GM21619 (cell line): ENCODE data around the gene AATF.

ENCODE experiments used
- ATAC-seq: cut with Tn5 transposase; IDR thresholded peaks from one replicate; pipeline ENCODE4 v1.9.1; 2021; ENCODE audit not compliant: unreplicated experiment

Gene AATF

DNA sequence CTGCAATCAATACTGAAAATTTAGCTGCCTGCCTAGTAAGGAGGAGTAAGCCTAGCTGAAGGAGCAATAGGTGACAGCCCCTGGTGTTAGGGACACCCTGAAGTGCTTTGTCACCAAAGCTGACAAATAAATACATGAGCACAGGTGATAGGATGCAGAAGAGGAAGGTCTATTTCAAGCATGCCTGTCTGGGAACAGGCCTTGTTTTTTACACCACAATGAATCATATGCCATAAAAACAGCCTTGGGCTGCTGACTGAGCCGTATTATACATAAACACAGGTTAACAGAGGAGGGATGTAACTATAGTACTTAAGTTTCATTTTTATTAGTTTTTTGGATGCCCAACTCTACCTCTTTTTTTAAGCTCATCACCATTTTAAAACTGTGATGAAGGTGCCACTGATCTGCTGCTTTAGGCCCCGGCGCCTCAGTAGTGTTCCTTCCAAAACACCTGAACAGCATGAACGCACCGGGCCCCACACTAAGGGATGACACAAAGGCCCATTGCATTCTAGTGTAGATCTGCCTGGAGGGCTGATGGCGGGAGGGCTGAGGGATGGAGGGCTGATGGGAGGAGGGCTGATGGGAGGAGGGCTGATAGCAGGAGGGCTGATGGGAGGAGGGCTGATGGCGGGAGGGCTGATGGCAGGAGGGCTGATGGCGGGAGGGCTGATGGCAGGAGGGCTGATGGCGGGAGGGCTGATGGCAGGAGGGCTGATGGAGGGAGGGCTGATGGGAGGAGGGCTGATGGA, 150.3 kb downstream of the AATF start:
- ATAC-seq: no peak

DNA sequence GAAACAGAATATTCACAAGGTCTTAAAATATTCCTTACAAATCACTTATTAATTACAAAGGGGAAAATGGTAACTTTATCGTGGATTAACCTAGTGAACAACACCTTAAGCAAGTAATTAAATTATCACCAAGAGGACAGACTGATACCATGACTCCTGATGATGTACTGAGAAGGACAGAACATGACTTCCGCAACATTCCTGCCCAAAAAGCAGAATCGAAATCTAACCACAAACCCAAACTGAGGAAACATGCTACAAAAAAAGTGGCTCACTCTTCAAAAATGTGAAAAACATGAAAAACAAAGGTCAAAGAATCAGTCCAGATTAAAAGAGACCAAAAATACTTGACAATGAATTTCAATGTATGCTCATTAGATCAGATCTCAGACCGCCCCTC, 151.5 kb downstream of the AATF start:
- ATAC-seq: no peak

DNA sequence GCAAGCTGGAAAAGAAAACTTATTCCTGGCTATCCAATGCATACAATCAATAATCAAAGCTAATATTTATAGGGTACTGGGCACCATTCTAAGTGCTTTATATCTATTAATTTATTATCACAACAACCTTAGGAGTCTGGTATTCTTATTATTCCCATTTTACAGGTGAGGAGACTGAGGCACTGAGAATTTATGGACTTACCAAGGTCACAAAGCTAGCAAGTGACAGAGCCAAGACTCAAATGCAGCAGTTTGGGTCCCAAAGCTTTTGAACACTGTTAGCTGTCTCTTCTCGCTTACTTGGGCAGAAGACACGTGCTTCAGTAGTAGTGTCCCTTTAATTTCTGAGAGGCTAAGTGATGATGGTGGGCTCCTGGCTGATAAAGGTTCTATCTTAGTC, 152.6 kb downstream of the AATF start:
- no peak for ATAC-seq

DNA sequence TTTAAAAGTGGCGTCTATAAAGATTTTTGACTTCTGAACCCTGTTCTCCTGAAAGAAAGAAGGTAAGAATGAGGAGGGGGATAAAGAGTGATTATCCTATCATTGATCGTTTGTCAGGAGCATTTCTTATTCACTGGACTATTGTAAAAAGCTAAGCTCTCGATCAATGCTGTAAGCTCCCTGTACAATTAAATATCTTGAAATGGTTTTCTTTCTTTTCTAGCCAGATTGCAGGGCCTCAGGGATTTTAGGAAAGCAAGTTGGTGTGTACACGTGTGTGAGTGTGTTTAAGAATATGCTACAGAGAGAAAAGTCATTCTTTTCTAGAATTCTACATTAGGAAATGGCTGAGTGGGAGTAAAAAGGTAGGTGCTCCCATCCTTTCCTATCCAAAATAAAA, 154.5 kb downstream of the AATF start:
- no peak for ATAC-seq

DNA sequence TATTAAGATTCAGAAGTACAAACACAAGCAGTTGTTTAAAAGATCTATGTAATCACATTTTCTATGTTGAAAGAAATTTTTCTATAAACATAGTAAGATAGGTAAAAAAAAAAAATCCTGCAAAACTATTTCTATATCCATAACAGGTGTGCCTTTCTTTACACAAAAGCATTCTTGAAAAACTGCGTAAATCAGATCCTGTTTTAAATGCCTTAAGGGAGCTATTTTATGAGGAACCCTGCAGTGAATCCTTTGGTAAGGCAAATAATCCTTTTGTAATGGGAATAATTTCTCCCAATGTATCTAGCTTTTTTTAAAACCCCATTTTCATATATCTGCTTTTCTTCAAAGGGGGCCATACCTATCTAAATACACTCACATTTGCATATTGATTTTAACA, 157.3 kb downstream of the AATF start:
- ATAC-seq: no peak
